A549 treated with AZD9567 at 1 μM for 4 hours (cell line): ENCODE measurements around the gene HMGN5. TPM values are rescaled to one million over a fixed set of nuclear protein-coding genes. Genes with fewer than 3 reads are reported as not detected.

ENCODE experiments used
- total RNA-seq: library from RNA; stranded (reverse); fragments of 200-300 nt; extraction: Qiagen RNA extraction; gene quantifications from 5 replicates; pipeline ENCODE4 v1.2.3, GENCODE V29; 2022; ENCODE audit not compliant: insufficient read depth

The HMGN5 gene, protein sequence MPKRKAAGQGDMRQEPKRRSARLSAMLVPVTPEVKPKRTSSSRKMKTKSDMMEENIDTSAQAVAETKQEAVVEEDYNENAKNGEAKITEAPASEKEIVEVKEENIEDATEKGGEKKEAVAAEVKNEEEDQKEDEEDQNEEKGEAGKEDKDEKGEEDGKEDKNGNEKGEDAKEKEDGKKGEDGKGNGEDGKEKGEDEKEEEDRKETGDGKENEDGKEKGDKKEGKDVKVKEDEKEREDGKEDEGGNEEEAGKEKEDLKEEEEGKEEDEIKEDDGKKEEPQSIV
- total RNA-seq, result 2.2 to 10.2 TPM (median 3.0 TPM) in 5 replicates

DNA sequence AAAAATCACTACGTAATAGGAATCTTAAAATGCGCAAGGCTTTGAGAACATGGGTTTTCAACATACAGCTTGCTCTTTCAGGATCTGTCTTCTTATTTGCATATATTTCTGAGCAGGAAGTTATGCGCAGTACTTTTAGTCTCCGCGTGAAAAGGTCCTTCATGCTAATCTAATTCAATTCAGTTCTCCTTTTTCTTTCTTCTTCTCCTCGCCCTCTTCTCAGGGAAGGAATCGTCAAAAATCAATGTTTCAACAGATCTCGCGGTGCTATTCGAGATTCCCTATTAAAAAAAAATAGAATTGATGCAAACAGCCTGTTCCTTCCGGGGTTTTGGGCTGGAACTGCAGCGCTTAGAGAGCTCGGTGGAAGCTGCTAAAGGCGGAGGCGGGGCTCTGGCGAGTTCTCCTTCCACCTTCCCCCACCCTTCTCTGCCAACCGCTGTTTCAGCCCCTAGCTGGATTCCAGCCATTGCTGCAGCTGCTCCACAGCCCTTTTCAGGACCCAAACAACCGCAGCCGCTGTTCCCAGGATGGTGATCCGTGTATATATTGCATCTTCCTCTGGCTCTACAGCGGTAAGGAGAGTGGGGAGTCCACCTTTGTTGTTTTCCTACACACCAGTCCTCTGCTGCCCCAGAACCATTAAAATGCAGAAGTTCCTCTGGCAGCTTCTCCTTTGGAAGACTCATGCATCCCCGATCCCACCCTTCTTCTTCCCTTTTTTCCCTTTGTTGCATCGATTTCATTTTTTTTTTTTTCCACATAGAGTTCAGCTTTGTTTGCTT lies at the start of gene HMGN5, which contains the start of gene SH3BGRL:
Gene HMGN5 (minus strand): TSS at position 243 of the 785 bp plus-strand sequence. CDS start 80,364 bp downstream, outside the sequence.
Gene SH3BGRL (plus strand): TSS at position 432 of the 785 bp plus-strand sequence. CDS start 99 bp downstream, at position 531.

Other genes with a start within 250 kb of the HMGN5 start
- 36.4 to 62.0 TPM (median 53.7 TPM) in 5 replicates for gene SH3BGRL, start 189 bp upstream of the HMGN5 start, total RNA-seq